GM12878 (cell line): ENCODE results near the gene LMBRD1. TPM values are rescaled to one million over a fixed set of nuclear protein-coding genes. Genes with fewer than 3 reads are reported as not detected.

Experiments used
- ATAC-seq: fragments of 200-7000 bp; cut with Tn5 transposase; 3 replicates; pipeline ENCODE4 v1.9.1; 2020; ENCODE audit warnings: mild to moderate bottlenecking, moderate library complexity
- BruUV-seq: library from RNA; stranded (reverse); fragments of 400-500 nt; replicated peaks from 2 replicates; lab custom pipeline; 2021; lab: Mats Ljungman, UMichigan
- CTCF ChIA-PET: fragments of 300-600 bp; sonication (Branson Sonifier 250); formaldehyde crosslinking; extraction: SDS; loops from one replicate; lab custom pipeline; 2021; ENCODE audit warnings: inconsistent platforms; lab: Yijun Ruan, JAX
- POLR2A ChIA-PET: fragments of 350-600 bp; formaldehyde crosslinking; extraction: SDS; loops from one replicate; lab custom pipeline; 2021; ENCODE audit warnings: inconsistent platforms; lab: Charles Lee
- RAD21 ChIA-PET: fragments of 300-600 bp; sonication (Branson Sonifier 250); formaldehyde crosslinking; loops from one replicate; lab custom pipeline; 2023; ENCODE audit warnings: antibody characterized with exemption; ENCODE audit not compliant: unreplicated experiment; lab: Charles Lee
- SMC1A ChIA-PET: fragments of 300-600 bp; sonication (Branson Sonifier 250); formaldehyde crosslinking; loops from one replicate; lab custom pipeline; 2023; ENCODE audit not compliant: unreplicated experiment, uncharacterized antibody; lab: Charles Lee
- DNase-seq: peaks from one replicate; pipeline ENCODE4 v3.0.0-alpha.2; 2011; ENCODE audit warnings: low read depth, low spot score
- FAIRE-seq: peaks from 3 replicates; lab custom pipeline; 2011; peaks lifted over from hg19 to GRCh38; lab: Jason Lieb, UNC
- H2AFZ ChIP-seq: 2 replicates; pipeline ENCODE4 v1.6.0; 2011; ENCODE audit warnings: low read depth, low read length, control low read depth; ENCODE audit not compliant: control insufficient read depth
- H3K27ac ChIP-seq: 2 replicates; pipeline ENCODE4 v1.5.1; 2011; ENCODE audit warnings: control low read depth; ENCODE audit not compliant: control insufficient read depth, insufficient read depth
- H3K27me3 ChIP-seq, 2 experiments: replicated peaks in 1 of 2; 2 replicates each; pipeline versions ENCODE4 v1.6.0 to v1.6.1; 2011; ENCODE audit warnings: low read length in 1 of 2; ENCODE audit not compliant: control insufficient read depth in 2 of 2, insufficient read depth in 2 of 2
- H3K36me3 ChIP-seq, 2 experiments: 2 replicates each; pipeline ENCODE4 v1.5.1; 2011; ENCODE audit warnings: low read length in 1 of 2; ENCODE audit not compliant: control insufficient read depth in 2 of 2, insufficient read depth in 2 of 2
- H3K4me1 ChIP-seq: 2 replicates; pipeline ENCODE4 v1.6.1; 2011; ENCODE audit warnings: mild to moderate bottlenecking, low read length, moderate library complexity, mixed read lengths; ENCODE audit not compliant: control insufficient read depth, insufficient read depth
- H3K4me2 ChIP-seq: 2 replicates; pipeline ENCODE4 v1.6.0; 2011; ENCODE audit warnings: control low read depth; ENCODE audit not compliant: control insufficient read depth, insufficient read depth
- H3K4me3 ChIP-seq: fragments of 200-600 bp; sonication (generic); 2 replicates; pipeline ENCODE4 v1.5.1; 2016
- H3K79me2 ChIP-seq: 2 replicates; pipeline ENCODE4 v1.6.0; 2011; ENCODE audit warnings: low read length; ENCODE audit not compliant: control insufficient read depth, insufficient read depth
- H3K9ac ChIP-seq: 2 replicates; pipeline ENCODE4 v1.8.0; 2011; ENCODE audit warnings: low read length, control low read depth, mixed read lengths; ENCODE audit not compliant: control insufficient read depth, insufficient read depth
- H3K9me3 ChIP-seq: replicated peaks from 3 replicates; pipeline ENCODE4 v1.5.1; 2011; ENCODE audit warnings: mild to moderate bottlenecking, low read length; ENCODE audit not compliant: control insufficient read depth, insufficient read depth
- H4K20me1 ChIP-seq: 2 replicates; pipeline ENCODE4 v1.6.0; 2011; ENCODE audit not compliant: control insufficient read depth, insufficient read depth
- CREB1 ChIP-seq: IDR thresholded peaks from 2 replicates; pipeline ENCODE4 v1.6.1; 2012; ENCODE audit warnings: low read depth, mild to moderate bottlenecking, inconsistent platforms
- SREBF2 ChIP-seq: IDR thresholded peaks from 2 replicates; pipeline ENCODE4 v1.6.1; 2012; ENCODE audit warnings: mild to moderate bottlenecking, low read length
- TCF12 ChIP-seq: IDR thresholded peaks from 2 replicates; pipeline ENCODE4 v1.6.1; 2011; ENCODE audit warnings: low read depth, mild to moderate bottlenecking, low read length
- WGBS: methylation state at CpG from one replicate; pipeline ENCODE4 v1.1.6; 2016; ENCODE audit warnings: low lambda C conversion rate; ENCODE audit not compliant: insufficient replicate concordance, insufficient coverage; ENCODE audit errors: missing lambda C conversion rate; 5-methylcytosine and 5-hydroxymethylcytosine counted together
- in situ Hi-C: fragments of 300-500 bp; cut with MboI; formaldehyde crosslinking; loops from 9 replicates; pipeline ENCODE4 v1.14.3; 2018; ENCODE audit warnings: mixed read lengths
- intact Hi-C: fragments of 100-400 bp; cut with micrococcal nuclease; formaldehyde crosslinking; loops from one replicate; pipeline ENCODE4 v1.14.2; 2022; ENCODE audit not compliant: unreplicated experiment
- polyA plus RNA-seq, 11 experiments: library from polyadenylated mRNA; depleted of rRNA in 4 of 11; unstranded in 6 of 11; stranded (reverse) in 5 of 11; fragments of >200 nt; fragmentation: Nextera tagmentation in 4 of 11; fragmentation: Illumina TruSeq in 1 of 11; extraction: Ambion mirVana in 4 of 11; extraction: Trizol in 1 of 11; gene quantifications; 1 replicate in 1 of 11; 2 replicates in 10 of 11; pipeline versions ENCODE4 v1.2.1 to v1.2.3, GENCODE V29; 2011 to 2016; ENCODE audit warnings: inconsistent platforms in 2 of 11, missing spikeins in 2 of 11, low read depth in 1 of 11
- total RNA-seq, 4 experiments: library from RNA; depleted of rRNA in 3 of 4; stranded (reverse); fragments of >200 nt in 3 of 4; fragmentation: Illumina TruSeq in 1 of 4; extraction: Trizol in 1 of 4; gene quantifications; 2 replicates each; pipeline versions ENCODE4 v1.2.1 to v1.2.3, GENCODE V29; 2013 to 2021
- TF ChIP-seq, protein P1 (sequence below), 3 experiments: IDR thresholded peaks in 2 of 3; conservative IDR thresholded peaks in 1 of 3; 2 replicates each; pipeline ENCODE4 v1.5.1; 2011; ENCODE audit warnings: low read depth in 3 of 3, low read length in 3 of 3, mild to moderate bottlenecking in 3 of 3, control low read depth in 2 of 3, moderate library complexity in 2 of 3, inconsistent platforms in 1 of 3, mixed read lengths in 1 of 3; ENCODE audit not compliant: control insufficient read depth in 2 of 3, insufficient read depth in 1 of 3; ENCODE audit errors: extremely low read depth in 1 of 3
- TF ChIP-seq, protein P2 (sequence below): fragments of 450-650 bp; formaldehyde crosslinking; IDR thresholded peaks from 2 replicates; pipeline ENCODE4 v1.5.0; 2022; ENCODE audit warnings: mild to moderate bottlenecking, missing genetic modification characterization

Gene LMBRD1
- total and polyA plus RNA-seq, 10 of the 15 experiments (the other 5 are each of a cell fraction or from before 2014, with no cell fraction given): 20.0 to 82.1 (median 27.2) TPM

DNA sequence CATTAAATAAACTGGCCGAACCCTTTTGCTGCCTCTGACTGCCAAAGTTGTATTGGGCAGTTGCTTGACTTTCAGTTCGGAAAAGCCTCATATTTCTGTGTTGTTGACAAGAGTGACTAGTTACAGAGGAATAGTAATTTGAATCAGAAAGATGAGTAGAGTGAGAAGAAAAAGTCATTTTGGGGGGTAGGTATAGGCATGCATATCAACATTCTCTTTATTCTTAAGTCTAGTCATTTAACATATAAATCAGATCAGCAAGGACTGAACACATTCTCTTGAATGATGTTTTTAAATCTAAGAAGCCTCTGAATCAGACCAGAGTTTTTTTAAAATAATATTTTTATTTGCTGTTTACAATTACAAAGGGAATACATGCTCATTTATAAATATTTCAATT is 4.9 kb upstream of the LMBRD1 start:
- no TSS peak for BruUV-seq
- Histone ChIP-seq H3K9me3 (no peaks in the 10 kb centered on the region), H4K20me1 (no peaks in the 10 kb centered on the region), H3K4me2 (no peak overlapping the region), H3K4me1 (peaks cover 3% of the 10 kb centered on the region; the same call in 1 of the 2 replicates), H3K4me3 (no peak overlapping the region), H3K36me3 (no peaks in the 10 kb centered on the region), H3K27ac (no peak overlapping the region), H3K79me2 (no peaks in the 10 kb centered on the region), H2AFZ (no peak overlapping the region), H3K27me3 (no peaks in the 10 kb centered on the region), H3K9ac (no peak overlapping the region)
- ChIA-PET CTCF (interaction anchor here (0.7 to 2.4 kb wide), 4 partner anchors 10 to 167 kb away, joined by 5 to 9 read pairs (median 5); no protein-coding TSS in a partner anchor), POLR2A (no interaction called here), SMC1A (interaction anchor here (1.4 to 6.4 kb wide), 2 partner anchors 11 to 12 kb away, joined by 4 to 63 read pairs; no protein-coding TSS in a partner anchor), RAD21 (no interaction called here)
- DNase-seq (no peak), FAIRE-seq (no peak), ATAC-seq (no peak)
- intact Hi-C loops: no loop called here
- TF ChIP-seq CREB1 (no peak), SREBF2 (no peak)
- 98% methylated on average over 2 of the region's 2 CpGs for WGBS
- in situ Hi-C loops: no loop called here

DNA sequence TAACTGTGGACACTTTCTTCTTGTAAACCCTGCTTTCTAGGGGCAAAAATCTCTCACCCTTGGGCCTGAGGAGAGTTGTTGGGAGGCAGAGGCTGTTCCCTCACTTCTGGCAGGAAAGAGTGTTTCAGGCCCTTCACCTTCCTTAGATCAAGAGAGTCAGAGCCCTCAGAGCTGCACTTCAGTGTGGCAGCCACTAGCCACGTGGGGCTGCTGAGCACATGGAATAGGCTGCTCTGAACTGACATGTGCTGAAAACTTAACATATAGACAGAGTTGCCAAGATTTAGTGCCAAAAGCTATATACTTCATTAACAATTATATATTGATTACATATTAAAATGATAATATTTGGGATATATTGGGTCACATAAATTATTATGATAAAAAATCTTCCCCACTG is 4.4 kb upstream of the LMBRD1 start:
- TF ChIP-seq, protein P1, sequence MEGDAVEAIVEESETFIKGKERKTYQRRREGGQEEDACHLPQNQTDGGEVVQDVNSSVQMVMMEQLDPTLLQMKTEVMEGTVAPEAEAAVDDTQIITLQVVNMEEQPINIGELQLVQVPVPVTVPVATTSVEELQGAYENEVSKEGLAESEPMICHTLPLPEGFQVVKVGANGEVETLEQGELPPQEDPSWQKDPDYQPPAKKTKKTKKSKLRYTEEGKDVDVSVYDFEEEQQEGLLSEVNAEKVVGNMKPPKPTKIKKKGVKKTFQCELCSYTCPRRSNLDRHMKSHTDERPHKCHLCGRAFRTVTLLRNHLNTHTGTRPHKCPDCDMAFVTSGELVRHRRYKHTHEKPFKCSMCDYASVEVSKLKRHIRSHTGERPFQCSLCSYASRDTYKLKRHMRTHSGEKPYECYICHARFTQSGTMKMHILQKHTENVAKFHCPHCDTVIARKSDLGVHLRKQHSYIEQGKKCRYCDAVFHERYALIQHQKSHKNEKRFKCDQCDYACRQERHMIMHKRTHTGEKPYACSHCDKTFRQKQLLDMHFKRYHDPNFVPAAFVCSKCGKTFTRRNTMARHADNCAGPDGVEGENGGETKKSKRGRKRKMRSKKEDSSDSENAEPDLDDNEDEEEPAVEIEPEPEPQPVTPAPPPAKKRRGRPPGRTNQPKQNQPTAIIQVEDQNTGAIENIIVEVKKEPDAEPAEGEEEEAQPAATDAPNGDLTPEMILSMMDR (IDR thresholded peaks at IDR 0.05 in 2 of 3, conservative IDR thresholded peaks at IDR 0.05 in 1 of 3; ENCODE audit: control insufficient read depth in 2 of 3, extremely low read depth in 1 of 3, insufficient read depth in 1 of 3, low read depth in 3 of 3, low read length in 3 of 3): peak in 1 of 3 experiments; percentile 6; a peak in 1 of 6 replicates
- TF ChIP-seq, protein P2, sequence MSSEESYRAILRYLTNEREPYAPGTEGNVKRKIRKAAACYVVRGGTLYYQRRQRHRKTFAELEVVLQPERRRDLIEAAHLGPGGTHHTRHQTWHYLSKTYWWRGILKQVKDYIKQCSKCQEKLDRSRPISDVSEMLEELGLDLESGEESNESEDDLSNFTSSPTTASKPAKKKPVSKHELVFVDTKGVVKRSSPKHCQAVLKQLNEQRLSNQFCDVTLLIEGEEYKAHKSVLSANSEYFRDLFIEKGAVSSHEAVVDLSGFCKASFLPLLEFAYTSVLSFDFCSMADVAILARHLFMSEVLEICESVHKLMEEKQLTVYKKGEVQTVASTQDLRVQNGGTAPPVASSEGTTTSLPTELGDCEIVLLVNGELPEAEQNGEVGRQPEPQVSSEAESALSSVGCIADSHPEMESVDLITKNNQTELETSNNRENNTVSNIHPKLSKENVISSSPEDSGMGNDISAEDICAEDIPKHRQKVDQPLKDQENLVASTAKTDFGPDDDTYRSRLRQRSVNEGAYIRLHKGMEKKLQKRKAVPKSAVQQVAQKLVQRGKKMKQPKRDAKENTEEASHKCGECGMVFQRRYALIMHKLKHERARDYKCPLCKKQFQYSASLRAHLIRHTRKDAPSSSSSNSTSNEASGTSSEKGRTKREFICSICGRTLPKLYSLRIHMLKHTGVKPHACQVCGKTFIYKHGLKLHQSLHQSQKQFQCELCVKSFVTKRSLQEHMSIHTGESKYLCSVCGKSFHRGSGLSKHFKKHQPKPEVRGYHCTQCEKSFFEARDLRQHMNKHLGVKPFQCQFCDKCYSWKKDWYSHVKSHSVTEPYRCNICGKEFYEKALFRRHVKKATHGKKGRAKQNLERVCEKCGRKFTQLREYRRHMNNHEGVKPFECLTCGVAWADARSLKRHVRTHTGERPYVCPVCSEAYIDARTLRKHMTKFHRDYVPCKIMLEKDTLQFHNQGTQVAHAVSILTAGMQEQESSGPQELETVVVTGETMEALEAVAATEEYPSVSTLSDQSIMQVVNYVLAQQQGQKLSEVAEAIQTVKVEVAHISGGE (CRISPR knock-in tag): no peak
- TF ChIP-seq TCF12: no peak
- in situ Hi-C loops: no loop called here
- H3K4me1 ChIP-seq: peaks cover 3% of the 10 kb centered on the region; the same call in 1 of the 2 replicates
- RAD21 ChIA-PET: no interaction called here
- no peak overlapping the region for H3K9ac ChIP-seq
- POLR2A ChIA-PET: no interaction called here
- H3K79me2 ChIP-seq: peaks cover 4% of the 10 kb centered on the region
- no peaks in the 10 kb centered on the region for H3K9me3 ChIP-seq
- no peaks in the 10 kb centered on the region for H3K36me3 ChIP-seq
- whole genome bisulfite sequencing: 41% methylated on average over 1 of the region's 1 CpG
- H3K4me3 ChIP-seq: no peak overlapping the region
- SMC1A ChIA-PET: interaction anchor here (6.4 kb wide), 1 partner anchor 13 kb away, joined by 63 read pairs; no protein-coding TSS in a partner anchor
- H4K20me1 ChIP-seq: no peaks in the 10 kb centered on the region
- no peak overlapping the region for H3K27ac ChIP-seq
- no peak overlapping the region; the same call in 1 of the 2 replicates for H2AFZ ChIP-seq
- BruUV-seq: no TSS peak
- FAIRE-seq (no peak), ATAC-seq (no peak), DNase-seq (no peak)
- no peaks in the 10 kb centered on the region for H3K27me3 ChIP-seq
- no peak overlapping the region for H3K4me2 ChIP-seq
- CTCF ChIA-PET: interaction anchor here (0.7 to 2.4 kb wide), 3 partner anchors 11 to 168 kb away, joined by 5 to 9 read pairs (median 5); no protein-coding TSS in a partner anchor
- intact Hi-C loops: no loop called here
